WTC11 (cell line): ENCODE measurements around the gene KCNK3. TPM values are rescaled to one million over a fixed set of nuclear protein-coding genes. Genes with fewer than 3 reads are reported as not detected.

Experiments used
- ATAC-seq: fragments of 200-7000 bp; cut with Tn5 transposase; 2 replicates; pipeline ENCODE4 v1.10.0; 2021; ENCODE audit warnings: mild to moderate bottlenecking, moderate library complexity
- CTCF ChIA-PET: fragments of 300-600 bp; sonication (Branson Sonifier 250); formaldehyde crosslinking; loops from one replicate; lab custom pipeline; 2021; ENCODE audit warnings: antibody characterized with exemption; lab: Charles Lee
- POLR2A ChIA-PET: fragments of 350-600 bp; sonication (Branson Sonifier 250); formaldehyde crosslinking; loops from one replicate; lab custom pipeline; 2021; ENCODE audit warnings: antibody characterized with exemption; lab: Charles Lee
- DNase-seq: peaks from one replicate; pipeline ENCODE4 v3.0.0; 2021; ENCODE audit warnings: low spot score
- H3K27ac Mint-ChIP-seq: 2 replicates; pipeline ENCODE4 v1.8.0; 2021; ENCODE audit warnings: mixed read lengths
- H3K27me3 Mint-ChIP-seq: 2 replicates; pipeline ENCODE4 v1.8.0; 2021; ENCODE audit warnings: low read depth, mild to moderate bottlenecking, moderate library complexity, mixed read lengths
- H3K36me3 Mint-ChIP-seq: 2 replicates; pipeline ENCODE4 v1.8.0; 2021; ENCODE audit warnings: mixed read lengths
- H3K4me1 Mint-ChIP-seq: 2 replicates; pipeline ENCODE4 v1.8.0; 2022; ENCODE audit warnings: mixed read lengths
- H3K4me3 Mint-ChIP-seq: 2 replicates; pipeline ENCODE4 v1.8.0; 2021; ENCODE audit warnings: mild to moderate bottlenecking, moderate library complexity, mixed read lengths
- H3K9me3 Mint-ChIP-seq: 2 replicates; pipeline ENCODE4 v1.8.0; 2021; ENCODE audit warnings: mixed read lengths
- CBFB ChIP-seq: sonication (generic); formaldehyde crosslinking; IDR thresholded peaks from 2 replicates; pipeline ENCODE4 v1.8.1; 2022; ENCODE audit warnings: mild to moderate bottlenecking, low read depth, missing genetic modification reagents
- GRHL2 ChIP-seq: fragments of 250-450 bp; sonication (Bioruptor Pico); IDR thresholded peaks from 2 replicates; pipeline ENCODE4 v1.8.0; 2022; ENCODE audit warnings: mild to moderate bottlenecking, moderate library complexity; ENCODE audit not compliant: insufficient replicate concordance, severe bottlenecking
- GTF2I ChIP-seq: fragments of 250-450 bp; sonication (Bioruptor Pico); conservative IDR thresholded peaks from 2 replicates; pipeline ENCODE4 v1.4.0; 2021; ENCODE audit warnings: mild to moderate bottlenecking
- NFATC4 ChIP-seq: fragments of 250-450 bp; sonication (Bioruptor Pico); IDR thresholded peaks from 2 replicates; pipeline ENCODE4 v1.9.0; 2021; ENCODE audit warnings: mild to moderate bottlenecking
- NFYB ChIP-seq: sonication (generic); formaldehyde crosslinking; conservative IDR thresholded peaks from 2 replicates; pipeline ENCODE4 v1.8.0; 2022; ENCODE audit warnings: low read depth, missing genetic modification reagents
- NR2C2 ChIP-seq: sonication (generic); formaldehyde crosslinking; IDR thresholded peaks from 2 replicates; pipeline ENCODE4 v1.8.0; 2022; ENCODE audit warnings: mild to moderate bottlenecking, missing genetic modification reagents
- PRRX2 ChIP-seq: fragments of 250-450 bp; sonication (Bioruptor Pico); IDR thresholded peaks from 2 replicates; pipeline ENCODE4 v1.8.0; 2021; ENCODE audit warnings: mild to moderate bottlenecking
- TEAD4 ChIP-seq: sonication (generic); formaldehyde crosslinking; IDR thresholded peaks from 2 replicates; pipeline ENCODE4 v1.8.0; 2022; ENCODE audit warnings: mild to moderate bottlenecking, missing genetic modification reagents
- TP53 ChIP-seq: sonication (generic); formaldehyde crosslinking; IDR thresholded peaks from 2 replicates; pipeline ENCODE4 v1.8.1; 2023; ENCODE audit warnings: mild to moderate bottlenecking, missing genetic modification reagents
- ZNF121 ChIP-seq: sonication (generic); formaldehyde crosslinking; IDR thresholded peaks from 2 replicates; pipeline ENCODE4 v1.8.0; 2023; ENCODE audit warnings: missing genetic modification reagents
- ZNF317 ChIP-seq: sonication (generic); formaldehyde crosslinking; IDR thresholded peaks from 2 replicates; pipeline ENCODE4 v1.8.1; 2023; ENCODE audit warnings: low read depth, mild to moderate bottlenecking, moderate library complexity, missing genetic modification reagents, borderline replicate concordance
- ZNF423 ChIP-seq: fragments of 250-450 bp; sonication (Bioruptor Pico); IDR thresholded peaks from 2 replicates; pipeline ENCODE4 v2.1.2; 2022; ENCODE audit warnings: mild to moderate bottlenecking, moderate library complexity
- ZNF532 ChIP-seq: fragments of 250-450 bp; sonication (Bioruptor Pico); IDR thresholded peaks from 2 replicates; pipeline ENCODE4 v1.9.0; 2021; ENCODE audit warnings: mild to moderate bottlenecking, borderline replicate concordance
- total RNA-seq: library from RNA; stranded (reverse); gene quantifications from 3 replicates; pipeline ENCODE4 v1.2.3, GENCODE V29; 2021
- TF ChIP-seq, protein P1 (sequence below): fragments of 250-450 bp; sonication (Bioruptor Pico); conservative IDR thresholded peaks from 2 replicates; pipeline ENCODE4 v1.9.0; 2021; ENCODE audit warnings: mild to moderate bottlenecking
- TF ChIP-seq, protein P2 (sequence below): sonication (generic); formaldehyde crosslinking; IDR thresholded peaks from 2 replicates; pipeline ENCODE4 v1.8.1; 2022; ENCODE audit warnings: low read depth, missing genetic modification reagents, borderline replicate concordance
- TF ChIP-seq, protein P3 (sequence below): fragments of 250-450 bp; sonication (Bioruptor Pico); IDR thresholded peaks from 2 replicates; pipeline ENCODE4 v1.9.0; 2021; ENCODE audit warnings: mild to moderate bottlenecking
- TF ChIP-seq, protein P4 (sequence below): sonication (generic); formaldehyde crosslinking; IDR thresholded peaks from 2 replicates; pipeline ENCODE4 v1.8.0; 2022; ENCODE audit warnings: mild to moderate bottlenecking, missing genetic modification reagents
- TF ChIP-seq, protein P5 (sequence below): sonication (generic); formaldehyde crosslinking; IDR thresholded peaks from 2 replicates; pipeline ENCODE4 v1.8.1; 2022; ENCODE audit warnings: mild to moderate bottlenecking, missing genetic modification reagents, moderate library complexity, borderline replicate concordance

The KCNK3 gene
- total RNA-seq, 1 experiment from 2014 or later: 0.22 TPM

- TF ChIP-seq, protein P1, sequence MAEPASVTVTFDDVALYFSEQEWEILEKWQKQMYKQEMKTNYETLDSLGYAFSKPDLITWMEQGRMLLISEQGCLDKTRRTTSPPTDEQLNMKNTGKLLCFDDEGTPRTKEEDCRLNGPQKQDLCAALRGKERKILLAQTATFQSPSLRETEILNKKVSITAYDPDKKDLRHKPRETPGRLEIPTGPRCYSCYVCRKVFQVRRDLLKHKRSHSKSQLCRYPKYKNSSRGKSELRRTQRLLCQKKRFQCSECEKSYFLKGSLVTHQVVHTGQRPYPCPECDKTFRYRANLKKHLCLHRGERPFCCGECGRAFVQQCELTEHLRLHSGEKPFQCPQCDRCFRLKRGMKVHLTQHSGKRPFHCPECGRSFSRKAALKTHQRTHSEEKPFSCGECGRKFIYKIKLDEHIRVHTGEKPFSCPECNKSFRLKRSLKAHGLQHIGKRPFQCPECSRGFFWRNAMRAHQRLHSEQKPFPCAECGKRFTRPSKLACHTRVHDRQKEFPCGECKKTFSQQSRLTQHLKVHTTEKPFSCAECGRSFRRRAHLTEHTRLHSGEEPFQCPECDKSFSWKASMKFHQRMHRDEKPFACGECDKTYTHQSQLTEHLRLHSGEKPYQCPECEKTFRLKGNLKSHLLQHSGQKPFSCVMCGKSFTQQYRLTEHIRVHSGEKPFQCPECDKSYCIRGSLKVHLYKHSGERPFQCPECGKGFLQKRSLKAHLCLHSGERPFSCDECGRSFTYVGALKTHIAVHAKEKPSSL (CRISPR knock-in tag): no peak
- TF ChIP-seq, protein P2, sequence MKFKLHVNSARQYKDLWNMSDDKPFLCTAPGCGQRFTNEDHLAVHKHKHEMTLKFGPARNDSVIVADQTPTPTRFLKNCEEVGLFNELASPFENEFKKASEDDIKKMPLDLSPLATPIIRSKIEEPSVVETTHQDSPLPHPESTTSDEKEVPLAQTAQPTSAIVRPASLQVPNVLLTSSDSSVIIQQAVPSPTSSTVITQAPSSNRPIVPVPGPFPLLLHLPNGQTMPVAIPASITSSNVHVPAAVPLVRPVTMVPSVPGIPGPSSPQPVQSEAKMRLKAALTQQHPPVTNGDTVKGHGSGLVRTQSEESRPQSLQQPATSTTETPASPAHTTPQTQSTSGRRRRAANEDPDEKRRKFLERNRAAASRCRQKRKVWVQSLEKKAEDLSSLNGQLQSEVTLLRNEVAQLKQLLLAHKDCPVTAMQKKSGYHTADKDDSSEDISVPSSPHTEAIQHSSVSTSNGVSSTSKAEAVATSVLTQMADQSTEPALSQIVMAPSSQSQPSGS (CRISPR knock-in tag): no peak
- TF ChIP-seq TEAD4 (no peak), TP53 (CRISPR knock-in tag) (no peak)
These were observed 20.8 kb upstream of the KCNK3 start (continued) for GRCh38 chr2:26671691-26672090.

GRCh38 chr2:26672112-26672817 lies 20.3 kb upstream of the KCNK3 start:
- no peak for DNase-seq
- no peak overlapping the region for H3K27ac Mint-ChIP-seq
- CTCF ChIA-PET: interaction anchor here (0.8 to 1.3 kb wide), 2 partner anchors 53 to 151 kb away, joined by 3 to 4 read pairs; no protein-coding TSS in a partner anchor
- TF ChIP-seq, protein P3, sequence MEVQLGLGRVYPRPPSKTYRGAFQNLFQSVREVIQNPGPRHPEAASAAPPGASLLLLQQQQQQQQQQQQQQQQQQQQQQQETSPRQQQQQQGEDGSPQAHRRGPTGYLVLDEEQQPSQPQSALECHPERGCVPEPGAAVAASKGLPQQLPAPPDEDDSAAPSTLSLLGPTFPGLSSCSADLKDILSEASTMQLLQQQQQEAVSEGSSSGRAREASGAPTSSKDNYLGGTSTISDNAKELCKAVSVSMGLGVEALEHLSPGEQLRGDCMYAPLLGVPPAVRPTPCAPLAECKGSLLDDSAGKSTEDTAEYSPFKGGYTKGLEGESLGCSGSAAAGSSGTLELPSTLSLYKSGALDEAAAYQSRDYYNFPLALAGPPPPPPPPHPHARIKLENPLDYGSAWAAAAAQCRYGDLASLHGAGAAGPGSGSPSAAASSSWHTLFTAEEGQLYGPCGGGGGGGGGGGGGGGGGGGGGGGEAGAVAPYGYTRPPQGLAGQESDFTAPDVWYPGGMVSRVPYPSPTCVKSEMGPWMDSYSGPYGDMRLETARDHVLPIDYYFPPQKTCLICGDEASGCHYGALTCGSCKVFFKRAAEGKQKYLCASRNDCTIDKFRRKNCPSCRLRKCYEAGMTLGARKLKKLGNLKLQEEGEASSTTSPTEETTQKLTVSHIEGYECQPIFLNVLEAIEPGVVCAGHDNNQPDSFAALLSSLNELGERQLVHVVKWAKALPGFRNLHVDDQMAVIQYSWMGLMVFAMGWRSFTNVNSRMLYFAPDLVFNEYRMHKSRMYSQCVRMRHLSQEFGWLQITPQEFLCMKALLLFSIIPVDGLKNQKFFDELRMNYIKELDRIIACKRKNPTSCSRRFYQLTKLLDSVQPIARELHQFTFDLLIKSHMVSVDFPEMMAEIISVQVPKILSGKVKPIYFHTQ: no peak
- TF ChIP-seq PRRX2 (CRISPR knock-in tag) (no peak), GRHL2 (CRISPR knock-in tag) (no peak), NFATC4 (CRISPR knock-in tag) (no peak), CBFB (CRISPR knock-in tag) (no peak), ZNF121 (no peak), GTF2I (no peak), TEAD4 (no peak), ZNF317 (CRISPR knock-in tag) (no peak), ZNF423 (CRISPR knock-in tag) (no peak), NFYB (CRISPR knock-in tag) (no peak), ZNF532 (CRISPR knock-in tag) (no peak), NR2C2 (CRISPR knock-in tag) (no peak)
- TF ChIP-seq, protein P4, sequence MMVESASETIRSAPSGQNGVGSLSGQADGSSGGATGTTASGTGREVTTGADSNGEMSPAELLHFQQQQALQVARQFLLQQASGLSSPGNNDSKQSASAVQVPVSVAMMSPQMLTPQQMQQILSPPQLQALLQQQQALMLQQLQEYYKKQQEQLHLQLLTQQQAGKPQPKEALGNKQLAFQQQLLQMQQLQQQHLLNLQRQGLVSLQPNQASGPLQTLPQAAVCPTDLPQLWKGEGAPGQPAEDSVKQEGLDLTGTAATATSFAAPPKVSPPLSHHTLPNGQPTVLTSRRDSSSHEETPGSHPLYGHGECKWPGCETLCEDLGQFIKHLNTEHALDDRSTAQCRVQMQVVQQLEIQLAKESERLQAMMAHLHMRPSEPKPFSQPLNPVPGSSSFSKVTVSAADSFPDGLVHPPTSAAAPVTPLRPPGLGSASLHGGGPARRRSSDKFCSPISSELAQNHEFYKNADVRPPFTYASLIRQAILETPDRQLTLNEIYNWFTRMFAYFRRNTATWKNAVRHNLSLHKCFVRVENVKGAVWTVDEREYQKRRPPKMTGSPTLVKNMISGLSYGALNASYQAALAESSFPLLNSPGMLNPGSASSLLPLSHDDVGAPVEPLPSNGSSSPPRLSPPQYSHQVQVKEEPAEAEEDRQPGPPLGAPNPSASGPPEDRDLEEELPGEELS (CRISPR knock-in tag): no peak
- TF ChIP-seq, protein P5, sequence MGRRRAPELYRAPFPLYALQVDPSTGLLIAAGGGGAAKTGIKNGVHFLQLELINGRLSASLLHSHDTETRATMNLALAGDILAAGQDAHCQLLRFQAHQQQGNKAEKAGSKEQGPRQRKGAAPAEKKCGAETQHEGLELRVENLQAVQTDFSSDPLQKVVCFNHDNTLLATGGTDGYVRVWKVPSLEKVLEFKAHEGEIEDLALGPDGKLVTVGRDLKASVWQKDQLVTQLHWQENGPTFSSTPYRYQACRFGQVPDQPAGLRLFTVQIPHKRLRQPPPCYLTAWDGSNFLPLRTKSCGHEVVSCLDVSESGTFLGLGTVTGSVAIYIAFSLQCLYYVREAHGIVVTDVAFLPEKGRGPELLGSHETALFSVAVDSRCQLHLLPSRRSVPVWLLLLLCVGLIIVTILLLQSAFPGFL (CRISPR knock-in tag): no peak

More at GRCh38 chr2:26672112-26672817, 20.3 kb upstream of the KCNK3 start:
- Mint-ChIP-seq H3K4me1 (0 out of 2 replicates have a peak, but pooled peaks cover 4% of the 10 kb centered on the region), H3K27me3 (no peaks in the 10 kb centered on the region; the same call in 1 of the 2 replicates), H3K9me3 (peaks cover 2% of the 10 kb centered on the region), H3K36me3 (no peaks in the 10 kb centered on the region), H3K4me3 (no peak overlapping the region)
- ATAC-seq: peak; percentile 46
- POLR2A ChIA-PET: interaction anchor here (0.7 kb wide), 1 partner anchor 58 kb away, joined by 4 read pairs; no protein-coding TSS in a partner anchor
